GM19240 (cell line): Measurements from ENCODE around the gene ACP2.
A peak's percentile ranks its signal among the peaks of the same experiment; 100 is the strongest.

Source experiments
- DNase-seq: peaks from one replicate; pipeline ENCODE4 v3.0.0; 2011; ENCODE audit warnings: low spot score; ENCODE audit not compliant: insufficient read length

ACP2 gene

GRCh38 chr11:47248664-47249377, at the start of gene ACP2:
TSS of gene ACP2 (minus strand) at chr11:47248814. CDS start at chr11:47248789, 25 bp downstream.
- peak; percentile 76 for DNase-seq

- DNase-seq: no peak
Observed at GRCh38 chr11:47296045-47296444, 47.4 kb upstream of the ACP2 start.

- no peak for DNase-seq
Observed at GRCh38 chr11:47295385-47295784, 46.8 kb upstream of the ACP2 start.

- DNase-seq: no peak
Observed at GRCh38 chr11:47289856-47290255, 41.2 kb upstream of the ACP2 start.

GRCh38 chr11:47288066-47288465, 39.5 kb upstream of the ACP2 start:
- no peak for DNase-seq

- no peak for DNase-seq
Observed at GRCh38 chr11:47285969-47286770, 37.6 kb upstream of the ACP2 start.

- DNase-seq: no peak
Observed at GRCh38 chr11:47284151-47284550, 35.5 kb upstream of the ACP2 start.

GRCh38 chr11:47282462-47282861, 33.8 kb upstream of the ACP2 start:
- DNase-seq: no peak

GRCh38 chr11:47280860-47281259, 32.2 kb upstream of the ACP2 start:
- DNase-seq: no peak

- no peak for DNase-seq
Observed at GRCh38 chr11:47280099-47280498, 31.5 kb upstream of the ACP2 start.

- DNase-seq: no peak
Observed at GRCh38 chr11:47278769-47279168, 30.2 kb upstream of the ACP2 start.

- no peak for DNase-seq
Observed at GRCh38 chr11:47278058-47278457, 29.4 kb upstream of the ACP2 start.

- DNase-seq: no peak
Observed at GRCh38 chr11:47276923-47277322, 28.3 kb upstream of the ACP2 start.

GRCh38 chr11:47274495-47275235, 26.1 kb upstream of the ACP2 start:
- DNase-seq: no peak

- no peak for DNase-seq
Observed at GRCh38 chr11:47272706-47273105, 24.1 kb upstream of the ACP2 start.

GRCh38 chr11:47271961-47272661, 23.5 kb upstream of the ACP2 start:
- no peak for DNase-seq

- no peak for DNase-seq
Observed at GRCh38 chr11:47271328-47271727, 22.7 kb upstream of the ACP2 start.

- no peak for DNase-seq
Observed at GRCh38 chr11:47270331-47271271, 22.0 kb upstream of the ACP2 start.

- peak; percentile 91 for DNase-seq
Observed at GRCh38 chr11:47269829-47270305, 21.3 kb upstream of the ACP2 start, which contains the start of gene MADD. TSS of gene MADD (plus strand) at chr11:47270133.
